Tibial nerve (tissue), 4 donors: ENCODE measurements around the gene LDHAL6A. TPM values are rescaled to one million over a fixed set of nuclear protein-coding genes. Genes with fewer than 3 reads are reported as not detected.
"Not testable (repeated sequence)": the region's sequence is repeated elsewhere in the genome, so short reads cannot be mapped to it uniquely, and the experiment has no call there.

Experiments
- DNase-seq, 2 donors: peaks; one replicate each; pipeline ENCODE4 v3.0.0-alpha.2; 2019; ENCODE audit warnings: low spot score in 2 of 2
- H3K27ac ChIP-seq, 4 donors: fragments of 200-600 bp; sonication (generic) in 3 of 4; one replicate each; pipeline ENCODE4 v1.5.1; 2017 to 2019; ENCODE audit warnings: mild to moderate bottlenecking in 1 of 4
- H3K27me3 ChIP-seq, 2 donors: fragments of 200-600 bp; sonication (generic) in 1 of 2; one replicate each; pipeline versions ENCODE4 v1.5.1 to v1.6.0; 2017 to 2019
- H3K36me3 ChIP-seq, 3 donors: fragments of 200-600 bp; sonication (generic); one replicate each; pipeline ENCODE4 v1.5.1; 2018 to 2019
- H3K4me1 ChIP-seq, 4 donors: fragments of 200-600 bp; sonication (generic) in 3 of 4; one replicate each; pipeline ENCODE4 v1.5.1; 2017 to 2019
- H3K4me3 ChIP-seq, 4 donors: fragments of 200-600 bp; sonication (generic) in 3 of 4; one replicate each; pipeline ENCODE4 v1.5.1; 2017 to 2019; ENCODE audit warnings: mild to moderate bottlenecking in 1 of 4, moderate library complexity in 1 of 4
- H3K9me3 ChIP-seq, 4 donors: fragments of 200-600 bp; sonication (generic) in 3 of 4; one replicate each; pipeline ENCODE4 v1.5.1; 2017 to 2019
- CTCF ChIP-seq, 5 experiments: fragments of 200-600 bp in 3 of 5; fragments of 450-650 bp in 2 of 5; sonication (generic) in 3 of 5; IDR thresholded peaks; one replicate each; pipeline ENCODE4 v1.5.1; 2016 to 2019; ENCODE audit warnings: antibody characterized with exemption in 5 of 5, mild to moderate bottlenecking in 3 of 5, moderate library complexity in 2 of 5
- EP300 ChIP-seq, 2 donors: sonication (generic); formaldehyde crosslinking; IDR thresholded peaks; one replicate each; pipeline ENCODE4 v1.6.1; 2017; ENCODE audit warnings: antibody characterized with exemption in 2 of 2, mild to moderate bottlenecking in 1 of 2
- POLR2A ChIP-seq, 2 donors: fragments of 450-650 bp; IDR thresholded peaks; one replicate each; pipeline ENCODE4 v1.6.1; 2017; ENCODE audit warnings: antibody characterized with exemption in 2 of 2, mild to moderate bottlenecking in 2 of 2, moderate library complexity in 2 of 2
- WGBS, 2 donors: methylation state at CpG; one replicate each; pipeline ENCODE4 v1.1.5; 2018; 5-methylcytosine and 5-hydroxymethylcytosine counted together
- total RNA-seq, 4 donors: library from RNA; depleted of rRNA; stranded (reverse); fragments of >200 nt; gene quantifications; one replicate each; pipeline ENCODE4 v1.1.0, GENCODE V29; 2016

Gene LDHAL6A
- total RNA-seq = not detected

- H3K27me3 ChIP-seq = no peaks in the 10 kb centered on the region
Measured at GRCh38 chr11:18455686-18456372, at the start of gene LDHAL6A. Gene LDHAL6A, plus strand, starts transcription at chr11:18455856. Its CDS starts 825 bp downstream, at chr11:18456681.

GRCh38 chr11:18407400-18407799 is 48.3 kb upstream of the LDHAL6A start:
- H3K27me3 ChIP-seq, H3K9me3 ChIP-seq, DNase-seq, H3K27ac ChIP-seq, H3K4me1 ChIP-seq, H3K4me3 ChIP-seq: not testable (repeated sequence)
- WGBS, 2 donors = 69 to 78% methylated on average over 3 of the region's 3 CpGs
- H3K36me3 ChIP-seq = peaks cover 5 to 68% (median 28%) of the 10 kb centered on the region in 3 donors

More at GRCh38 chr11:18455686-18456372, at the start of gene LDHAL6A:
- Histone ChIP-seq H3K4me3 (no peak within 1 kb of the TSS), H3K27ac (no peak within 1 kb of the TSS), H3K36me3 (no peaks in the 10 kb centered on the region), H3K9me3 (no peaks in the 10 kb centered on the region), H3K4me1 (no peaks in the 10 kb centered on the region)
- 75 to 78% methylated on average over 47 of the region's 47 CpGs for WGBS, 2 donors
- DNase-seq = no peak
- TF ChIP-seq CTCF (IDR thresholded peaks at IDR 0.05) (no peak), EP300 (IDR thresholded peaks at IDR 0.05) (no peak), POLR2A (IDR thresholded peaks at IDR 0.05) (no peak)

- no peak overlapping the region for H3K27ac ChIP-seq
- H3K36me3 ChIP-seq = peaks cover 5 to 54% (median 27%) of the 10 kb centered on the region in 3 donors
Measured at GRCh38 chr11:18408558-18409291, 46.9 kb upstream of the LDHAL6A start.

GRCh38 chr11:18416459-18416858 is 39.2 kb upstream of the LDHAL6A start:
- no peaks in the 10 kb centered on the region for H3K27me3 ChIP-seq
- 77 to 80% methylated on average over 3 of the region's 3 CpGs for WGBS, 2 donors

More at GRCh38 chr11:18408558-18409291, 46.9 kb upstream of the LDHAL6A start:
- Histone ChIP-seq H3K9me3 (no peaks in the 10 kb centered on the region), H3K4me3 (no peak overlapping the region), H3K27me3 (no peaks in the 10 kb centered on the region), H3K4me1 (peaks cover 0 to 6% (median 0%) of the 10 kb centered on the region in 4 donors)
- WGBS, 2 donors = 94% methylated on average over 9 of the region's 9 CpGs
- no peak for TF ChIP-seq CTCF (IDR thresholded peaks at IDR 0.05)
- TF ChIP-seq POLR2A (IDR thresholded peaks at IDR 0.05) = no peak
- TF ChIP-seq EP300 (IDR thresholded peaks at IDR 0.05) = no peak
- no peak for DNase-seq

GRCh38 chr11:18419040-18419439 is 36.6 kb upstream of the LDHAL6A start:
- no peak for DNase-seq
- Histone ChIP-seq H3K36me3 (no peaks in the 10 kb centered on the region), H3K9me3 (no peaks in the 10 kb centered on the region), H3K4me3 (no peak overlapping the region), H3K4me1 (no peaks in the 10 kb centered on the region), H3K27me3 (no peaks in the 10 kb centered on the region), H3K27ac (no peak overlapping the region)
- TF ChIP-seq EP300 (IDR thresholded peaks at IDR 0.05) = no peak
- no peak for TF ChIP-seq POLR2A (IDR thresholded peaks at IDR 0.05)
- no peak for TF ChIP-seq CTCF (IDR thresholded peaks at IDR 0.05)
- WGBS, 2 donors = 91 to 94% methylated on average over 2 of the region's 2 CpGs

More at GRCh38 chr11:18416459-18416858, 39.2 kb upstream of the LDHAL6A start:
- DNase-seq = no peak
- Histone ChIP-seq H3K27ac (no peak overlapping the region), H3K4me1 (peaks cover 0 to 6% (median 0%) of the 10 kb centered on the region in 4 donors), H3K4me3 (no peak overlapping the region), H3K9me3 (no peaks in the 10 kb centered on the region), H3K36me3 (no peaks in the 10 kb centered on the region)
- TF ChIP-seq POLR2A (IDR thresholded peaks at IDR 0.05) (no peak), EP300 (IDR thresholded peaks at IDR 0.05) (no peak), CTCF (IDR thresholded peaks at IDR 0.05) (no peak)
